Body of pancreas (tissue), 4 donors: ENCODE results near the gene NSUN6.

Experiments
- POLR2A ChIP-seq, 3 donors: fragments of 450-650 bp; IDR thresholded peaks; one replicate each; pipeline ENCODE4 v1.6.1; 2016; ENCODE audit warnings: antibody characterized with exemption in 3 of 3, mild to moderate bottlenecking in 2 of 3
- TF ChIP-seq, protein P1 (sequence below), 7 experiments: fragments of 450-650 bp in 4 of 7; fragments of 200-600 bp in 3 of 7; sonication (generic) in 3 of 7; IDR thresholded peaks; one replicate each; pipeline ENCODE4 v1.5.1; 2016 to 2019; ENCODE audit warnings: antibody characterized with exemption in 7 of 7

DNA sequence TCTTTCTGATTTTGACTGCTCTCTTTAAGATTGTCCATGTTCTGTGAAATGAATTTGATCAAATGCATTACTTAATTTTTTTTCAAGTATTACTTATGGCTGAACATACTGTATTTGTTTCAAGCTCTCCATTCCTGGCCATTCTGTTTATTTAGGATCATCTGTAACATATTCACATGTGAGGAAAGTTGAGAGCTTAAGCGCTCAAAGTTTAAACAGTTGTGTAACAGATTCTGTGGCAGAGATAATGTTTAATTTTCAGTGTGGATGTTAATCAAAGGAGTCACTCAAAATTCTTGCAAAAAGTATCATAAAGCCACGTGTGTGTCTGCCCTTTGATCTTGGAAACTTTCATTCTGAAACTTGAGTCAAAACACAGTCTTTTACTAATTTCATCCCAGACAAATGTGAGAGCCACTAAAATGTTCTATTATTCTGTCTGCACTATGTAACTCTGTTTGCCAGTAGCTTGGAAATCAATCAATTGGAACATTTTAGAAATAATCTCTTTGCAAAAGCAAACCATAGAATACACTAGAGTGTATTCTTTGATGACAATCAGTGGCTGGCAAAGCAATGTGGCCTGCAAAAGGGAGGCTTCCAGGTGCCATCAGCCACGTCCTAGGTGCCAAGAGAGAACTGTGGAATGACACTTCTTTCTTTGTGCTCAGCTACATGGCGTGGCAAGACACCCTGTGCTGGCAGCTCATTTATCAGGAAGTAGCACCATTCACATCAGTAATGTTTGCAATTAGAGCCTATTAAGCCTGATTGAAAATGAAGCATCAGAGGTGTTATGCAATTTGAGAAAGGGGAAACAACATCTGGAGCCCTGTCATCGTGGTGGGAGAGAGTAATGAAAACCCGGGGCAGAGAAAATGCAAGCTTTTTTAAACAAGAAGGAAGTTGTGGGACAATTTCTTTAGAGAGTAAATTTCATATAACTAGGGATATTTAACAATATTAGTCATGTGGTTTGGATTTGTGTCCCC is 48.8 kb upstream of the NSUN6 start:
- TF ChIP-seq, protein P1, sequence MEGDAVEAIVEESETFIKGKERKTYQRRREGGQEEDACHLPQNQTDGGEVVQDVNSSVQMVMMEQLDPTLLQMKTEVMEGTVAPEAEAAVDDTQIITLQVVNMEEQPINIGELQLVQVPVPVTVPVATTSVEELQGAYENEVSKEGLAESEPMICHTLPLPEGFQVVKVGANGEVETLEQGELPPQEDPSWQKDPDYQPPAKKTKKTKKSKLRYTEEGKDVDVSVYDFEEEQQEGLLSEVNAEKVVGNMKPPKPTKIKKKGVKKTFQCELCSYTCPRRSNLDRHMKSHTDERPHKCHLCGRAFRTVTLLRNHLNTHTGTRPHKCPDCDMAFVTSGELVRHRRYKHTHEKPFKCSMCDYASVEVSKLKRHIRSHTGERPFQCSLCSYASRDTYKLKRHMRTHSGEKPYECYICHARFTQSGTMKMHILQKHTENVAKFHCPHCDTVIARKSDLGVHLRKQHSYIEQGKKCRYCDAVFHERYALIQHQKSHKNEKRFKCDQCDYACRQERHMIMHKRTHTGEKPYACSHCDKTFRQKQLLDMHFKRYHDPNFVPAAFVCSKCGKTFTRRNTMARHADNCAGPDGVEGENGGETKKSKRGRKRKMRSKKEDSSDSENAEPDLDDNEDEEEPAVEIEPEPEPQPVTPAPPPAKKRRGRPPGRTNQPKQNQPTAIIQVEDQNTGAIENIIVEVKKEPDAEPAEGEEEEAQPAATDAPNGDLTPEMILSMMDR (IDR thresholded peaks at IDR 0.05) = no peak
- no peak for TF ChIP-seq POLR2A (IDR thresholded peaks at IDR 0.05)
